Stimulated activated CD8-positive, alpha-beta memory T cell treated with anti-CD3 and anti-CD28 coated beads, Interleukin-12 subunit alpha, Interleukin-12 subunit beta, amount 100 ng/mL, for 24 hours (primary cell): ENCODE measurements around the gene HSPA8.
A peak's percentile ranks its signal among the peaks of the same experiment; 100 is the strongest.
"Not testable (repeated sequence)": the region's sequence is repeated elsewhere in the genome, so short reads cannot be mapped to it uniquely, and the experiment has no call there.

Experiments used
- DNase-seq: peaks from one replicate; pipeline ENCODE4 v3.0.0-alpha.2; 2020; ENCODE audit errors: extremely low read depth

Gene HSPA8

DNA sequence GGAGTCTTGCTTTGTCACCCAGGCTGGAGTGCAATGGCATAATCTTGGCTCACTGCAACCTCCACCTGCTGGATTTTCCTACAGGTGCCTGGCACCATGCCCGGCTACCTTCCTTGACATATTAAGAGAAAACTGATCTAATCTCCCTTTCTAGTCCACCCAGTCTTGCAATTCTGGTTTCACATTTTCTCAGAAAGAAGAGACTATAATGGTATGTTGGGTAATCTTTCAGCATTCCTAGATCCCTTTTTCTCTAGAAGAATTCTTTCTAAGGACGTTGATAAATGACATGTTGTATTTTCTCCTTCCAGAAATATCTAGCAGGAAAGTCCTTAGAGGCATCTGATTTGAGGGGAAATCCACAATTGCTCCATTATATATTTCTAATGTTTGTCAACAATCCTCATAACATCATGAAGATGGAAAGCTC lies 10.4 kb upstream of the HSPA8 start:
- no peak for DNase-seq

DNA sequence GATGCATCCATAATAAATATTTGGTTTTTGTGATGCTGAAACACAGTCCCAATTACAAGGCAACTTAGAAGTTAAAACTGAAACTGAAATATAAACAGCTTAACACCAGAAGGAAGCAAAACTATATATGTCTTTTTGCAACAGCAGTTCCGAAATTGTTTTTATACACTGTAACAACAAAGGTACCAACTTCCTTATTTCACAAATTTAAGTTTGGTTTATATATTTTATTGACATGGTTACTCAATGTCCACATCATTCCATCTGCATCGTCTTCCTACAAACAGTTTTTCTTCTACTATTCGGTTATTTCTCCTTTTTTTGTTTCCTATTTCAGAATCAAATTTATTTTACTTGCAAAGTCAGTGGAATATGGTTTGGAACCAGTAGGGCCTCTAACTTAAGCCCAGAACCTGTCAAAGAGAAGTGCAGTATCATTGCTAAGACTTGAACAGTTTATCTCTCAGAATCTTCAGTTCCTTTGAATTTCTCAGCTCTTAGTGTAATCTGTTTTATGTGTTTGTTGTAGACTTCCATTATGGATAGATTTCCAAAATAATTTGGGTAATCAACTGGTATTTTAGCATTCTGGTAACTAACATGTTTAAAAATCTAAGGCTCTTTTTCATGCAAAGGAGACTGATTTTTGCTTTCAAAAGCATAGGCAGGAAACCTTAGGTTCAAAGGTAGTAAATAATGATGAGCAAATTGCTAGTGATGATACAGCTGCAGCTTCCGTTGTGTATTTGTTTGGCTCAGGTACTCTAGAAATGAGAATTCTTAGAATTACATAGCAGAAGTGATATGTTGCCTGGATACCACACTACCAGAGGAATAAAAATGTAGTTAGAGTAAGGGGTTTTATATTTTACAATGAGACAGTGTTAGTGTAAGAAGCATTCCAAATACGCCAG lies 8.2 kb upstream of the HSPA8 start:
- no peak for DNase-seq

DNA sequence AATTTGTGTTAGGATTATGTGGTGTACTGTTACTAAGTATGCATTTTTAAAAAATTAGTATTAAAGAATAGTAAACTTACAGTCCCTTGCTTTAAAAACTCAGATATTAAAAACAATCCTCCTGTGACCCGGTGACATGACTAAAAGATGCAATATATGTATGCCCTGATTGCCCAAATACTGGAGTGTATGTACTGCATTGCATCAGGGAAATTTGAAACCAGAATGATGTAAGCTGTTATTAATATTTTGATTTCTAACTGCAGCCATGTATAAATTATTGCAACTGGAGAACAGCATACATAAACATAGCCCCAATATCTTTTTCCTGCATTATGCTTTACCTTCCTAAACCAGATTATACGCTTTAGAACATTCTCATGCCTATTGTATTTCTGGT lies 3.7 kb upstream of the HSPA8 start:
- no peak for DNase-seq

- no peak for DNase-seq
Observed at GRCh38 chr11:123063826-123064657, 2.1 kb upstream of the HSPA8 start.

GRCh38 chr11:123062892-123063825 lies 1.2 kb upstream of the HSPA8 start:
- DNase-seq: no peak

GRCh38 chr11:123062158-123062891 lies 389 bp upstream of the HSPA8 start:
- peak; percentile 99 for DNase-seq

DNA sequence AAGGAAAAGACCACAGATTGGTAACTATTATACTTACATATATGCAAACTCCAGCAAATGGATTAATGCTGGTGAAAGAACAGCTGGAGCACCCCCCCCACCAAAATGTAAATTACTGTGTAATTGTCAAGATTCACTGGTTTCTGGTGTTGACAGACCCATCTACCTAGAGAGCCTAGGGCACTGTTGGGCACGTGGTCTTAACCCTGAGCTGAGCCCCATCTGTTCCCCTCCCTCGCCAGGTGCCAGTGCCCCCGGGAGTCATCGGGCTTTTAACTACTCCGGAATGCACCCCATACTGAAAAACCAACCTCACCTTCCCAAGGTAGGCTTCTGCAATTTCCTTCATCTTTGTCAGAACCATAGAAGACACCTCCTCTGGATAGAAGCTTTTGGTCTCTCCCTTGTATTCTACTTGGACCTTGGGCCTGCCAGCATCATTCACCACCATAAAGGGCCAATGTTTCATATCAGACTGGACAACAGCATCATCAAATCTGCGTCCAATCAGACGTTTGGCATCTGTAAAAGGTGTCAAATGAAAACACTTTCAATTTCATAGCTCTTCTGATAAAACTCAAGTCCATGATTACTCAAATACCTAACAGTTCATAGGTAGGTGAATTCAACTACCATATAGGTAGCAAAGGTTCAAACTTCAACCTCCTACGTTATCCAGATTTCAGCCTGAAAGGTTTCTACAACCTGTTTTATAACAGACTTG lies 1.5 kb downstream of the HSPA8 start:
- no peak for DNase-seq

- DNase-seq: not testable (repeated sequence)
Observed at GRCh38 chr11:123059041-123059920, 2.7 kb downstream of the HSPA8 start.

DNA sequence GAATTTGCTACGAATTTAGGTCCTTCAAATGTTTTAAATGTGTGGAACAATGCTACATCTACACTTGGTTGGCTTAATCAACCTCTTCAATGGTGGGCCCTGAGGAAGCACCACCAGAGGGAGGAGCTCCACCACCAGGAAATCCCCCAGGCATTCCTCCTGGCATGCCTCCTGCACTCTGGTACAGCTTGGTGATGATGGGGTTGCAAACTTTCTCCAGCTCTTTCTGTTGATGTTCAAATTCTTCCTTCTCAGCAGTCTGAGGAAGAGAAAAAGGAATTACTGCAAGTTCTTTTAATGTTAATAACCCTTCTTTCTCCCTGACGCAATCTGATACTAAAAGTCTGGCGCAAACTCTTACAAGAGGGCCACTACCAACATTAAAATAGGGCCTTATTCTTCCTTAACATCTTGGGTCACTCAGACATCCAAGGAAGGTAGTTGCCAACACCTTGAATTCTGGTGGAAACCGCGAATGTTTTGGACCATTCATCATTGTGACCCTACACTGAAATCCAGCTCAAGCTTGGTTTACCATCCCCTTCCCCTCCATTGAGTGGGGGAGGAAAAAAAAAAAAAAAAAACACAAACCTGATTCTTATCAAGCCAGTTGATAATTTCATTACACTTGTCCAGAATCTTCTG lies 4.2 kb downstream of the HSPA8 start:
- DNase-seq: no peak

- no peak for DNase-seq
Observed at GRCh38 chr11:123056835-123057491, 5.0 kb downstream of the HSPA8 start.

- no peak for DNase-seq
Observed at GRCh38 chr11:123055191-123055901, 6.6 kb downstream of the HSPA8 start.

GRCh38 chr11:123054301-123055065 lies 7.5 kb downstream of the HSPA8 start:
- DNase-seq: no peak

DNA sequence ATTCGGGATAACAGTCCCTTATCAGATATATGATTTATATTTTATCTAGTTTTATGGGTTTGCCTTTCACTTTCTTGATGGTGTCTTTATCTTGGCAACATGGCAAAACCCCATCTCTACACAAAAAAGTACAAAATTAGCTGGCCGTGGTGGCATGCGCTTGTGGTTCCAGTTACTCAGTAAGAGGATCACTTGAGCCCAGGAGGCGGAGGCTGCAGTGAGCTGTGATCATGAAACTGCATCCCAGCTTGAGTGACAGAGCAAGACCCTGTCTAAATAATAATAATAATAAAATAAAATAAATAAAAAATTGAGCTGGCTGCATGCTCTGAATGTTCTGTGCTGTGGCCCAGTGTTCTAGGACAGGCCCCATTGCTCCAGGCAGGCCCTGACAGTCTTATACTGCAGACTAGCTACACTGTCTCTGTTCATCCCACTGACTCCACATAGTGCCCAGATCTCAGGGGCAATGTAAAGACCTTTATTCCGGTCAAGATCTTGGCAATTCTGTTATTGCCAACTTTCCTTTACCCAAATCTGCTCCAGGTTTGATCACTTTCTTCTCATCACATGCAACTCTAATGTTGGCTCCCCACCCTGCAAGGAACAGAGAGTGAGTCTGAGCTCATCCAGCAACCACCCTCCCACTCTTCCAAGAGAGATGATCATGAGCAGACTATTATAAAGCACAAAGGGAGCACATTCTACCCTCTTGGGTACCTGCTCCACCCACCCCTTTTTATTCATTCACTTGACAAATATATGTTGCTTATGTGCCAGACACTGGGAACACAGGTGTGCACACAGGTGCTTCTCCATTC lies 8.8 kb downstream of the HSPA8 start:
- no peak for DNase-seq

- no peak for DNase-seq
Observed at GRCh38 chr11:123051634-123052033, 10.3 kb downstream of the HSPA8 start.

- DNase-seq: no peak
Observed at GRCh38 chr11:123051146-123051545, 10.8 kb downstream of the HSPA8 start.

DNA sequence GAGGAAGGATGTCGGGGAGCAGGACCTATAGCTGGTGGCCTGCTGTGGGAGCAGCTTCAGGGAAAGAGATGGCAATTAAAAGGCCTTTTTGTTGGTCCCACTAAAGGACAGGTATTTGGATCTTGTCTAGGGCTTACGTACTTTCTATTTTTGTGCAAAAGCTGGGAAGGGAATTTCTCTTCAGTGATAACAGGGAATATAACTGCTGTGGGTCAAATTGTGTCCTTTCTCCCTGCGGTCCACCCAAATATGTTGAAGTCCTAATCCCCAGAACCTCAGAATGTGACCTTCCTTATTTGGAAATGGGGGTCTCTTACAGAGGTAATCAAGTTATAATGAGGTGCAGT lies 14.0 kb downstream of the HSPA8 start:
- DNase-seq: no peak
